Right lobe of liver (tissue), 6 donors: ENCODE measurements around the gene FAT3. TPM values are rescaled to one million over a fixed set of nuclear protein-coding genes. Genes with fewer than 3 reads are reported as not detected.

Experiments
- ATAC-seq, 4 donors: fragments of 200-7000 bp; cut with Tn5 transposase; one replicate each; pipeline ENCODE4 v1.9.1; 2020; ENCODE audit warnings: mild to moderate bottlenecking in 4 of 4, moderate library complexity in 4 of 4
- DNase-seq, 3 donors: peaks; one replicate each; pipeline ENCODE4 v3.0.0-alpha.2; 2020
- H3K27ac ChIP-seq, 3 donors: fragments of 200-600 bp; one replicate each; pipeline ENCODE4 v1.8.0; 2022
- H3K27me3 ChIP-seq, 2 donors: fragments of 200-600 bp; one replicate each; pipeline ENCODE4 v1.8.0; 2022
- H3K36me3 ChIP-seq, 4 donors: fragments of 200-600 bp; sonication (generic) in 1 of 4; one replicate each; pipeline versions ENCODE4 v1.5.1 to v1.8.0; 2017 to 2022; ENCODE audit warnings: control low read depth in 1 of 4
- H3K4me1 ChIP-seq, 4 donors: fragments of 200-600 bp; sonication (generic) in 1 of 4; one replicate each; pipeline versions ENCODE4 v1.5.1 to v1.8.0; 2017 to 2022; ENCODE audit warnings: control low read depth in 1 of 4
- H3K4me3 ChIP-seq, 3 donors: fragments of 200-600 bp; one replicate each; pipeline ENCODE4 v1.8.0; 2022
- H3K9me3 ChIP-seq, 4 donors: fragments of 200-600 bp; sonication (generic) in 1 of 4; one replicate each; pipeline versions ENCODE4 v1.5.1 to v1.8.0; 2017 to 2022; ENCODE audit warnings: control low read depth in 1 of 4
- CTCF ChIP-seq, 4 donors: fragments of 200-600 bp in 3 of 4; fragments of 450-650 bp in 1 of 4; IDR thresholded peaks; one replicate each; pipeline versions ENCODE4 v1.5.1 to v1.8.0; 2016 to 2022; ENCODE audit warnings: antibody characterized with exemption in 4 of 4, mild to moderate bottlenecking in 2 of 4
- POLR2A ChIP-seq: fragments of 450-650 bp; IDR thresholded peaks from one replicate; pipeline ENCODE4 v1.6.1; 2017; ENCODE audit warnings: antibody characterized with exemption, mild to moderate bottlenecking
- WGBS: methylation state at CpG from one replicate; pipeline ENCODE4 v1.1.6; 2018; ENCODE audit warnings: low coverage, low lambda C conversion rate; ENCODE audit not compliant: insufficient coverage; ENCODE audit errors: missing lambda C conversion rate; 5-methylcytosine and 5-hydroxymethylcytosine counted together
- intact Hi-C, 2 donors: fragments of 100-400 bp; cut with DNase I; formaldehyde crosslinking; loops; one replicate each; pipeline versions ENCODE4 v1.11.2 to v1.14.1; 2022
- total RNA-seq, 6 experiments: library from RNA; depleted of rRNA in 2 of 6; stranded (reverse); fragments of >200 nt in 2 of 6; fragmentation: NEBNext Ultra II Directional in 3 of 6; extraction: Animal tissue kit (Norgen Biotek cat#: 25700) in 3 of 6; gene quantifications; one replicate each; pipeline versions ENCODE4 v1.1.0 to v1.2.4, GENCODE V29; 2016 to 2023
- donor health status: DM: no; HTN: yes; CAD: no.
- donor health status: DM: no; HTN: no; CAD: no.
- donor health status: DM: no; HTN: no; CAD: no.
- donor health status: DM: no; HTN: yes; CAD: no.
- donor health status: DM: no; HTN: yes; CAD: no.

Gene FAT3
- total RNA-seq, 6 experiments from 2014 or later: 0.04 to 0.42 (median 0.12) TPM

DNA sequence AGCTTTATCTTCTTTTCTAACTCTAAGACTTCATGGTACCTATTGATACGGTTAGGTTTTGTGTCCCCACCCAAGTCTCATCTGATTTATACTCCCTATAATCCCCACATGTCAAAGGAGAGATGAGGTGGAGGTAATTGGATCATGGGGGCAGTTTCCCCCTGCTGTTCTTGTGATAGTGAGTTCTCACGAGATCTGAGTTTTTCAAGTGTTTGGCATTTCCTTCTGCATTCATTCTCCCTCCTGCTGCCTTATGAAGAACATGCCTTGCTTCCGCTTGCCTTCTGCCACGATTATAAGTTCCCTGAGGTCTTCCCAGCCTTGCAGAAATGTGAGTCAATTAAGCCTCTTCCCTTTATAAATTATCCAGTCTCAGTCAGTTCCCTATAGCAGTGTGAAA lies 5.1 kb upstream of the FAT3 start:
- intact Hi-C loops: no loop called here

GRCh38 chr11:92222701-92223100 lies 1.9 kb upstream of the FAT3 start:
- no peak overlapping the region for H3K27ac ChIP-seq

More for the DNA sequence above, 5.1 kb upstream of the FAT3 start:
- TF ChIP-seq POLR2A (no peak), CTCF (IDR thresholded peaks at IDR 0.05) (no peak)
- Histone ChIP-seq H3K36me3 (no peaks in the 10 kb centered on the region), H3K27me3 (peaks cover 0 to 7% of the 10 kb centered on the region in 2 donors), H3K27ac (no peak overlapping the region), H3K9me3 (no peaks in the 10 kb centered on the region), H3K4me3 (no peak overlapping the region), H3K4me1 (peaks cover 0 to 2% (median 0%) of the 10 kb centered on the region in 4 donors)
- no peak for DNase-seq
- ATAC-seq: no peak
- WGBS: 35% methylated on average over 4 of the region's 4 CpGs

DNA sequence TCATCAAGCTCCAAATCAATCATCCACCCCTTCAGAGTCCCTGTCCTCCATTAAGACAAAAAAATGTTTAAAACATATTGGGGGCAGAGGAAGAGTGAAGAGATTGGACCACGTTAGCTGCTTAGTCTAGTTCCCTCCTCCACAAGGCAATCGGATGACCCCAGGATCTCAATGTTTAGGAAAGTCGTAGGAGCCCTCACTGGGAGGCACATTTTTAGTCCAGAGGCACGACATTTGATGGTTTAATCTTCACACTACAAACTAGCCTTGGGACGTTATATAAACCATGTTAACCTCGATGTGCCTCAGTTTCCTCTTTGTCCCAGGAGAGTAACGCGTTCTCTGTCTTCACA lies 588 bp upstream of the FAT3 start:
- H3K4me1 ChIP-seq: peaks cover 0 to 12% (median 0%) of the 10 kb centered on the region in 4 donors
- intact Hi-C loops: no loop called here

More at GRCh38 chr11:92222701-92223100, 1.9 kb upstream of the FAT3 start:
- no peak for TF ChIP-seq POLR2A
- no peak for TF ChIP-seq CTCF (IDR thresholded peaks at IDR 0.05)
- intact Hi-C loops: no loop called here
- ATAC-seq (no peak), DNase-seq (no peak)
- H3K4me3 ChIP-seq: no peak overlapping the region
- peaks cover 0 to 10% of the 10 kb centered on the region in 2 donors for H3K27me3 ChIP-seq
- no peaks in the 10 kb centered on the region for H3K9me3 ChIP-seq
- H3K4me1 ChIP-seq: peaks cover 0 to 12% (median 0%) of the 10 kb centered on the region in 4 donors
- WGBS: no CpG with 5 or more reads among the region's 1 CpG
- no peaks in the 10 kb centered on the region for H3K36me3 ChIP-seq

GRCh38 chr11:92225125-92225567 lies 528 bp downstream of the FAT3 start:
- no peaks in the 10 kb centered on the region for H3K36me3 ChIP-seq
- H3K9me3 ChIP-seq: no peaks in the 10 kb centered on the region
- H3K4me3 ChIP-seq: peak overlapping the region in 2 of 3 donors; percentile 21
- intact Hi-C loops: no loop called here
- no peak for TF ChIP-seq CTCF (IDR thresholded peaks at IDR 0.05)
- ATAC-seq (no peak), DNase-seq (no peak)
- H3K27ac ChIP-seq: no peak overlapping the region
- H3K4me1 ChIP-seq: peaks cover 0 to 12% (median 0%) of the 10 kb centered on the region in 4 donors
- H3K27me3 ChIP-seq: peaks cover 0 to 17% of the 10 kb centered on the region in 2 donors
- 7% methylated on average over 8 of the region's 34 CpGs for WGBS

More for the DNA sequence above, 588 bp upstream of the FAT3 start:
- peaks cover 0 to 11% of the 10 kb centered on the region in 2 donors for H3K27me3 ChIP-seq
- DNase-seq: no peak
- H3K4me3 ChIP-seq: peak overlapping the region in 1 of 3 donors; percentile 21
- WGBS: 3% methylated on average over 8 of the region's 8 CpGs
- no peak overlapping the region for H3K27ac ChIP-seq
- H3K36me3 ChIP-seq: no peaks in the 10 kb centered on the region
- H3K9me3 ChIP-seq: no peaks in the 10 kb centered on the region
- TF ChIP-seq CTCF (IDR thresholded peaks at IDR 0.05): no peak
- TF ChIP-seq POLR2A: no peak
- ATAC-seq: no peak
